Right cardiac atrium (tissue), 5 donors: ENCODE results near the gene RHOV. TPM values are rescaled to one million over a fixed set of nuclear protein-coding genes. Genes with fewer than 3 reads are reported as not detected.

Experiments used
- ATAC-seq, 2 donors: fragments of 200-7000 bp; cut with Tn5 transposase; one replicate each; pipeline versions ENCODE4 v1.8.0 to v1.9.1; 2020; ENCODE audit warnings: moderate library complexity in 2 of 2, mild to moderate bottlenecking in 1 of 2
- DNase-seq, 3 donors: peaks; one replicate each; pipeline ENCODE4 v3.0.0-alpha.2; 2020
- H3K27ac ChIP-seq: one replicate; pipeline ENCODE4 v1.5.1; 2013; ENCODE audit warnings: mild to moderate bottlenecking, low read length, control low read depth, moderate library complexity
- H3K27me3 ChIP-seq: one replicate; pipeline ENCODE4 v1.6.1; 2013; ENCODE audit not compliant: control insufficient read depth, insufficient read depth
- H3K4me1 ChIP-seq: one replicate; pipeline ENCODE4 v1.6.1; 2013; ENCODE audit warnings: low read length; ENCODE audit not compliant: control insufficient read depth, insufficient read depth
- H3K4me3 ChIP-seq: one replicate; pipeline ENCODE4 v1.5.1; 2013; ENCODE audit warnings: low read length, control low read depth
- H3K9me3 ChIP-seq: one replicate; pipeline ENCODE4 v1.6.1; 2013; ENCODE audit warnings: low read length; ENCODE audit not compliant: control insufficient read depth
- WGBS: extraction: QIAGEN DNeasy Blood & Tissue Kit; methylation state at CpG from one replicate; pipeline ENCODE4 v1.1.7; 2013; 5-methylcytosine and 5-hydroxymethylcytosine counted together
- intact Hi-C, 4 donors: fragments of 100-400 bp; cut with DNase I; formaldehyde crosslinking; loops; one replicate each; pipeline versions ENCODE4 v1.11.0 to v1.14.0; 2022 to 2023
- long read RNA-seq, 4 donors: library from polyadenylated mRNA; unstranded; transcript quantifications; one replicate each; pipeline ENCODE4 v2.0.0, GENCODE V29; 2020 to 2021
- polyA plus RNA-seq: library from polyadenylated mRNA; stranded (reverse); fragments of 200-250 nt; gene quantifications from one replicate; pipeline ENCODE4 v1.2.3, GENCODE V29; 2013
- total RNA-seq, 4 donors: library from RNA; stranded (reverse); fragmentation: NEBNext Ultra II Directional; extraction: Animal tissue kit (Norgen Biotek cat#: 25700); gene quantifications; one replicate each; pipeline ENCODE4 v1.2.1, GENCODE V29; 2021
- donor health status: healthy with polysubstance abuse.
- donor health status: DM: no; HTN: yes; CAD: no.
- donor health status: DM: no; HTN: no; CAD: no.
- donor health status: DM: no; HTN: yes; CAD: no; lungs with severe emphysema.
- donor health status: DM: yes; HTN: yes; CAD: no.

RHOV gene
- total RNA-seq: not detected
- polyA plus RNA-seq: not detected
- long read RNA-seq, donor 1: 0 reads
- long read RNA-seq, donor 2: 0 reads
- long read RNA-seq, donor 3: 0 reads
- long read RNA-seq, donor 4: 0 reads

GRCh38 chr15:40873694-40874561 is at the start of gene RHOV:
RHOV (minus strand) TSS chr15:40874234; CDS start chr15:40874139, 95 bp downstream.
- Histone ChIP-seq H3K27me3 (no peaks in the 10 kb centered on the region), H3K27ac (no peak within 1 kb of the TSS), H3K4me1 (no peaks in the 10 kb centered on the region), H3K4me3 (peak within 1 kb of the TSS; percentile 81), H3K9me3 (no peaks in the 10 kb centered on the region)
- intact Hi-C loops: no loop called here
- DNase-seq (peak; percentile 54 to 82 (median 79)), ATAC-seq (peak; percentile 84 to 85)
- WGBS: under 1% methylated on average over 74 of the region's 74 CpGs

GRCh38 chr15:40923551-40923950 is 49.5 kb upstream of the RHOV start:
- no peak for DNase-seq

GRCh38 chr15:40922608-40923005 is 48.6 kb upstream of the RHOV start:
- 64% methylated on average over 10 of the region's 10 CpGs for WGBS

More at GRCh38 chr15:40923551-40923950, 49.5 kb upstream of the RHOV start:
- H3K27ac ChIP-seq: no peak overlapping the region
- no peaks in the 10 kb centered on the region for H3K27me3 ChIP-seq
- 79% methylated on average over 9 of the region's 9 CpGs for WGBS
- intact Hi-C loops: no loop called here
- no peaks in the 10 kb centered on the region for H3K9me3 ChIP-seq
- ATAC-seq: no peak
- H3K4me3 ChIP-seq: no peak overlapping the region
- H3K4me1 ChIP-seq: peaks cover 2% of the 10 kb centered on the region

GRCh38 chr15:40921949-40922607 is 48.0 kb upstream of the RHOV start:
- no peaks in the 10 kb centered on the region for H3K27me3 ChIP-seq
- intact Hi-C loops: no loop called here
- ATAC-seq (no peak), DNase-seq (peak in 1 of 3 donors; percentile 5)
- 63% methylated on average over 5 of the region's 5 CpGs for WGBS
- no peak overlapping the region for H3K4me3 ChIP-seq
- peaks cover 2% of the 10 kb centered on the region for H3K4me1 ChIP-seq
- H3K9me3 ChIP-seq: no peaks in the 10 kb centered on the region
- no peak overlapping the region for H3K27ac ChIP-seq

More at GRCh38 chr15:40922608-40923005, 48.6 kb upstream of the RHOV start:
- Histone ChIP-seq H3K4me1 (peaks cover 2% of the 10 kb centered on the region), H3K4me3 (no peak overlapping the region), H3K27ac (no peak overlapping the region), H3K27me3 (no peaks in the 10 kb centered on the region), H3K9me3 (no peaks in the 10 kb centered on the region)
- peak in 1 of 3 donors; percentile 22 for DNase-seq
- ATAC-seq: no peak
- intact Hi-C loops: no loop called here

GRCh38 chr15:40918799-40919392 is 44.9 kb upstream of the RHOV start:
- Histone ChIP-seq H3K9me3 (no peaks in the 10 kb centered on the region), H3K4me3 (no peak overlapping the region), H3K4me1 (no peaks in the 10 kb centered on the region), H3K27ac (peak overlapping the region; percentile 11), H3K27me3 (no peaks in the 10 kb centered on the region)
- peak in 2 of 3 donors; percentile 50 to 64 for DNase-seq
- peak; percentile 32 to 61 for ATAC-seq
- intact Hi-C loops: no loop called here
- 63% methylated on average over 19 of the region's 19 CpGs for WGBS

- Histone ChIP-seq H3K27me3 (no peaks in the 10 kb centered on the region), H3K9me3 (no peaks in the 10 kb centered on the region), H3K27ac (peak overlapping the region; percentile 26), H3K4me1 (no peaks in the 10 kb centered on the region), H3K4me3 (no peak overlapping the region)
- intact Hi-C loops: no loop called here
- 68% methylated on average over 15 of the region's 15 CpGs for WGBS
- ATAC-seq (peak; percentile 20 to 27), DNase-seq (peak in 2 of 3 donors; percentile 37 to 61)
Measured at GRCh38 chr15:40918146-40918798, 44.2 kb upstream of the RHOV start.

GRCh38 chr15:40917585-40917984 is 43.6 kb upstream of the RHOV start:
- Histone ChIP-seq H3K27ac (no peak overlapping the region), H3K4me1 (no peaks in the 10 kb centered on the region), H3K4me3 (no peak overlapping the region), H3K27me3 (no peaks in the 10 kb centered on the region), H3K9me3 (no peaks in the 10 kb centered on the region)
- ATAC-seq (no peak), DNase-seq (peak in 1 of 3 donors; percentile 37)
- intact Hi-C loops: no loop called here
- WGBS: 60% methylated on average over 11 of the region's 11 CpGs

GRCh38 chr15:40915679-40916078 is 41.6 kb upstream of the RHOV start:
- Histone ChIP-seq H3K27me3 (no peaks in the 10 kb centered on the region), H3K4me3 (no peak overlapping the region), H3K27ac (no peak overlapping the region), H3K4me1 (no peaks in the 10 kb centered on the region), H3K9me3 (no peaks in the 10 kb centered on the region)
- 61% methylated on average over 6 of the region's 6 CpGs for WGBS
- DNase-seq (no peak), ATAC-seq (no peak)
- intact Hi-C loops: no loop called here

- no peaks in the 10 kb centered on the region for H3K4me1 ChIP-seq
- H3K27me3 ChIP-seq: no peaks in the 10 kb centered on the region
- no peak overlapping the region for H3K27ac ChIP-seq
Measured at GRCh38 chr15:40915116-40915661, 41.2 kb upstream of the RHOV start.

GRCh38 chr15:40914486-40914885 is 40.5 kb upstream of the RHOV start:
- DNase-seq: no peak
- Histone ChIP-seq H3K27ac (no peak overlapping the region), H3K27me3 (no peaks in the 10 kb centered on the region), H3K9me3 (no peaks in the 10 kb centered on the region), H3K4me3 (no peak overlapping the region), H3K4me1 (peaks cover 4% of the 10 kb centered on the region)
- 75% methylated on average over 8 of the region's 8 CpGs for WGBS
- no peak for ATAC-seq
- intact Hi-C loops: no loop called here

More at GRCh38 chr15:40915116-40915661, 41.2 kb upstream of the RHOV start:
- intact Hi-C loops: no loop called here
- DNase-seq: peak in 1 of 3 donors; percentile 51
- H3K9me3 ChIP-seq: no peaks in the 10 kb centered on the region
- H3K4me3 ChIP-seq: no peak overlapping the region
- 64% methylated on average over 12 of the region's 12 CpGs for WGBS
- ATAC-seq: no peak
